Lower leg skin (tissue), 3 donors: ENCODE data around the gene DYRK1B.

ENCODE experiments used
- POLR2A ChIP-seq, 2 donors: fragments of 450-650 bp; IDR thresholded peaks; one replicate each; pipeline ENCODE4 v1.6.1; 2016 to 2017; ENCODE audit warnings: antibody characterized with exemption in 2 of 2, mild to moderate bottlenecking in 1 of 2, moderate library complexity in 1 of 2
- TF ChIP-seq, protein P1 (sequence below), 3 donors: fragments of 450-650 bp; IDR thresholded peaks; one replicate each; pipeline ENCODE4 v1.5.1; 2016; ENCODE audit warnings: antibody characterized with exemption in 3 of 3, mild to moderate bottlenecking in 3 of 3, moderate library complexity in 2 of 3

- no peak for TF ChIP-seq POLR2A (IDR thresholded peaks at IDR 0.05)
- TF ChIP-seq, protein P1, sequence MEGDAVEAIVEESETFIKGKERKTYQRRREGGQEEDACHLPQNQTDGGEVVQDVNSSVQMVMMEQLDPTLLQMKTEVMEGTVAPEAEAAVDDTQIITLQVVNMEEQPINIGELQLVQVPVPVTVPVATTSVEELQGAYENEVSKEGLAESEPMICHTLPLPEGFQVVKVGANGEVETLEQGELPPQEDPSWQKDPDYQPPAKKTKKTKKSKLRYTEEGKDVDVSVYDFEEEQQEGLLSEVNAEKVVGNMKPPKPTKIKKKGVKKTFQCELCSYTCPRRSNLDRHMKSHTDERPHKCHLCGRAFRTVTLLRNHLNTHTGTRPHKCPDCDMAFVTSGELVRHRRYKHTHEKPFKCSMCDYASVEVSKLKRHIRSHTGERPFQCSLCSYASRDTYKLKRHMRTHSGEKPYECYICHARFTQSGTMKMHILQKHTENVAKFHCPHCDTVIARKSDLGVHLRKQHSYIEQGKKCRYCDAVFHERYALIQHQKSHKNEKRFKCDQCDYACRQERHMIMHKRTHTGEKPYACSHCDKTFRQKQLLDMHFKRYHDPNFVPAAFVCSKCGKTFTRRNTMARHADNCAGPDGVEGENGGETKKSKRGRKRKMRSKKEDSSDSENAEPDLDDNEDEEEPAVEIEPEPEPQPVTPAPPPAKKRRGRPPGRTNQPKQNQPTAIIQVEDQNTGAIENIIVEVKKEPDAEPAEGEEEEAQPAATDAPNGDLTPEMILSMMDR (IDR thresholded peaks at IDR 0.05): no peak
These were observed 36.4 kb upstream of the DYRK1B start for GRCh38 chr19:39870171-39870971.
